ENCODE results near the gene ZSWIM8. TPM values are rescaled to one million over a fixed set of nuclear protein-coding genes. Genes with fewer than 3 reads are reported as not detected.

Gene ZSWIM8
- polyA plus RNA-seq, 4 donors = 44.5 to 465 (median 170) TPM

DNA sequence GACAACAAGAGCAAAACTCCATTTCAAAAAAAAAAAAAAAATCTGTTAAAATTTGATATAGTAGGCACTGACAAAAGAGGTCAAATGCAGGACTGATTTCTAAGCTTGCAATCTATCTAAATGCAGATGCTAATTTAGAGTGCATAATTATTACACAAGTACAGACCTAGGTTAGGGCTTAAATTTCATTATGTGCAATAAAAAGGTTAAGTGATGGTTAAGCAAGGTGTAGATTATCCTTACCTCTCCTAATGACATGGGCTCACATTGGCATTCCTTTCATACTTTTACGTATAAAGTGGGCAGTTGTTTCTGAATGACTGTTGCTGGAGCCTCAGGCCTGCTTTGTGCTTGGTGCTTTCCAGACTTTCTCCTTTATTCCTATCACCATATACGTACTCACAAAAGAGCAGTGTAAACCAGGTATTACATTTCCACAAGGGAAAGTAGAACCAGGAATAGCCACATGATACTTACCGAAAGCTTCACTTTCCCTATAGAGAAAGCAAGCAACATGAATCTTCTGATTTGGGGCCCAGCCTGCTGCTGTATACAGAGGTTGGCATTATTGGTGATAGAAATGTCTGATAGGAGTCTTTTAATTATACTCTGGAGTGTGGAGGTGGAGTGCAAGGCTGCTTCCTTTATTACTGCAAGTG is 5.7 kb upstream of the ZSWIM8 start:
- Histone ChIP-seq H3K9me3 (ENCODE audit: control insufficient read depth in 2 of 2, insufficient read depth in 1 of 2, low read depth in 1 of 2, low read length in 1 of 2) (no peaks in the 10 kb centered on the region), H3K36me3 (ENCODE audit: control insufficient read depth in 3 of 3, insufficient read depth in 2 of 3, low read depth in 1 of 3, low read length in 3 of 3) (peaks cover 0 to 22% (median 0%) of the 10 kb centered on the region in 3 donors), H3K4me3 (ENCODE audit: low read depth in 1 of 3, low read length in 3 of 3) (no peak overlapping the region), H3K4me1 (ENCODE audit: control insufficient read depth in 3 of 3, insufficient read depth in 2 of 3, low read depth in 1 of 3, low read length in 2 of 3) (peaks cover 3 to 19% (median 15%) of the 10 kb centered on the region in 3 donors), H3K27ac (ENCODE audit: low read depth in 1 of 3, low read length in 2 of 3) (no peak overlapping the region), H3K27me3 (ENCODE audit: control insufficient read depth in 3 of 3, insufficient read depth in 3 of 3, low read length in 3 of 3) (no peaks in the 10 kb centered on the region)
- DNase-seq (no peak), FAIRE-seq (no peak)
- 74 to 86% (median 77%) methylated on average over 3 of the region's 3 CpGs for WGBS, 3 donors

DNA sequence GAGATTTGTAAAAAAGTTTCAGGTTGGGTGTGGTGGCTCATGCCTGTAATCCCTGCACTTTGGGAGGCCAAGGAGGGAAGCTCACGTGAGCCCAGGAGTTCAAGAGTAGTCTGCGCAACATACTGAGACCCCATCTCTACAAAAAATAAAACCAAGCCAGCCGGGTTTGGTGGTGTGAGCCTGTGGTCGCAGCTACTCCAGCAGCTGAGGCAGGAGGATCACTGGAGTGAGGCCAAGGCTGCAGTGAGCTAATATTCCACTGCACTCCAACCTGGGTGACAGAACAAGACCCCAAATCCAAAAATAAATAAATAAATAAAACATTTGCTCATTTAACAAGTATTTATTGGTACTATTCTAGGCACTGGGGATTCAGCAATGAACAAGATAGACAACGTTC is 5.1 kb upstream of the ZSWIM8 start:
- Histone ChIP-seq H3K9me3 (ENCODE audit: control insufficient read depth in 2 of 2, insufficient read depth in 1 of 2, low read depth in 1 of 2, low read length in 1 of 2) (no peaks in the 10 kb centered on the region), H3K4me3 (ENCODE audit: low read depth in 1 of 3, low read length in 3 of 3) (no peak overlapping the region), H3K4me1 (ENCODE audit: control insufficient read depth in 3 of 3, insufficient read depth in 2 of 3, low read depth in 1 of 3, low read length in 2 of 3) (peaks cover 3 to 21% (median 15%) of the 10 kb centered on the region in 3 donors), H3K36me3 (ENCODE audit: control insufficient read depth in 3 of 3, insufficient read depth in 2 of 3, low read depth in 1 of 3, low read length in 3 of 3) (peaks cover 0 to 22% (median 0%) of the 10 kb centered on the region in 3 donors), H3K27me3 (ENCODE audit: control insufficient read depth in 3 of 3, insufficient read depth in 3 of 3, low read length in 3 of 3) (no peaks in the 10 kb centered on the region), H3K27ac (ENCODE audit: low read depth in 1 of 3, low read length in 2 of 3) (no peak overlapping the region)
- WGBS, 3 donors = 55 to 74% (median 59%) methylated on average over 5 of the region's 5 CpGs
- no peak for DNase-seq
- FAIRE-seq = no peak

DNA sequence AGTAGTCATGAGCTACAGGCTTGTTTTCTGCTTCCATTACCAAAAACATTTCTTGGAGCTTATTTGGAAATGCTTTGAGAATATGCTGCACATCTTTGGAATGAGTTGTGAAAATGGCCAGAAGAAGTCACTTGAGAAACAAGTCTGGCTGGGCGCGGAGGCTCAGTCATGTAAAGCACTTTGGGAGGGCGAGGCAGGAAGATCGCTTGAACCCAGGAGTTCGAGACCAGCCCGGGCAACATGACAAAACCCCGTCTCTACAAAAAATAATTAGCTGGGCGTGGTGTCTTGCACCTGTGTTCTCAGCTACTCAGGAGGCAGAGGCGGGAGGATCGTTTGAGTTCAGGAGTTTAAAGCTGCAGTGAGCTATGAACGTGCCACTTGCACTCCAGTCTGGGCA is 4.4 kb upstream of the ZSWIM8 start:
- peak in 1 of 2 donors; percentile 23 for DNase-seq
- 7 to 15% (median 13%) methylated on average over 11 of the region's 11 CpGs for WGBS, 3 donors

DNA sequence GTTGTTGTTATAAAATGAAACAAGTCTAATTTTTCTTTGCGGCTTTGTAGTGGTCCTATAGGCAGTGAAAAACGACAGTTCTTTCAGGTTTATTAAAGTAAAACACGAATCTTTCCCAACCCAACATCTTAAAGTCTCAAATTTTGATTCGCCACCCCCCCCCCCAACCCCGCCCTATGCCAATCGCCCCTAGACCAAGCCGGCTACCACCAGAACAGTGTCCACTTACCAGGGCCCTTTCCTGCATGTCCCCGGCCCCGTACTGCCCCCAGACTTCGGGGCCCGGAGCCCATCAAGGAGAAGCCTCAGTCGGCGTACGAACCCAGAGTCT is 3.9 kb upstream of the ZSWIM8 start:
- DNase-seq (no peak), FAIRE-seq (no peak)
- H3K27ac ChIP-seq (ENCODE audit: low read depth in 1 of 3, low read length in 2 of 3) = peak overlapping the region; percentile 84 to 91 (median 89)
- no peaks in the 10 kb centered on the region for H3K27me3 ChIP-seq (ENCODE audit: control insufficient read depth in 3 of 3, insufficient read depth in 3 of 3, low read length in 3 of 3)
- H3K4me3 ChIP-seq (ENCODE audit: low read depth in 1 of 3, low read length in 3 of 3) = peak overlapping the region; percentile 77 to 92 (median 89)
- H3K9me3 ChIP-seq (ENCODE audit: control insufficient read depth in 2 of 2, insufficient read depth in 1 of 2, low read depth in 1 of 2, low read length in 1 of 2) = no peaks in the 10 kb centered on the region
- WGBS, 3 donors = 1 to 2% (median 2%) methylated on average over 8 to 14 of the region's 14 CpGs
- peaks cover 2 to 21% (median 15%) of the 10 kb centered on the region in 3 donors for H3K4me1 ChIP-seq (ENCODE audit: control insufficient read depth in 3 of 3, insufficient read depth in 2 of 3, low read depth in 1 of 3, low read length in 2 of 3)
- H3K36me3 ChIP-seq (ENCODE audit: control insufficient read depth in 3 of 3, insufficient read depth in 2 of 3, low read depth in 1 of 3, low read length in 3 of 3) = peaks cover 0 to 18% (median 0%) of the 10 kb centered on the region in 3 donors

More for the DNA sequence above, 4.4 kb upstream of the ZSWIM8 start:
- Histone ChIP-seq H3K36me3 (ENCODE audit: control insufficient read depth in 3 of 3, insufficient read depth in 2 of 3, low read depth in 1 of 3, low read length in 3 of 3) (peaks cover 0 to 22% (median 0%) of the 10 kb centered on the region in 3 donors), H3K4me3 (ENCODE audit: low read depth in 1 of 3, low read length in 3 of 3) (peak overlapping the region in 2 of 3 donors; percentile 77 to 92), H3K4me1 (ENCODE audit: control insufficient read depth in 3 of 3, insufficient read depth in 2 of 3, low read depth in 1 of 3, low read length in 2 of 3) (peaks cover 2 to 21% (median 15%) of the 10 kb centered on the region in 3 donors), H3K9me3 (ENCODE audit: control insufficient read depth in 2 of 2, insufficient read depth in 1 of 2, low read depth in 1 of 2, low read length in 1 of 2) (no peaks in the 10 kb centered on the region), H3K27ac (ENCODE audit: low read depth in 1 of 3, low read length in 2 of 3) (peak overlapping the region in 1 of 3 donors; percentile 38), H3K27me3 (ENCODE audit: control insufficient read depth in 3 of 3, insufficient read depth in 3 of 3, low read length in 3 of 3) (no peaks in the 10 kb centered on the region)
- FAIRE-seq = no peak

DNA sequence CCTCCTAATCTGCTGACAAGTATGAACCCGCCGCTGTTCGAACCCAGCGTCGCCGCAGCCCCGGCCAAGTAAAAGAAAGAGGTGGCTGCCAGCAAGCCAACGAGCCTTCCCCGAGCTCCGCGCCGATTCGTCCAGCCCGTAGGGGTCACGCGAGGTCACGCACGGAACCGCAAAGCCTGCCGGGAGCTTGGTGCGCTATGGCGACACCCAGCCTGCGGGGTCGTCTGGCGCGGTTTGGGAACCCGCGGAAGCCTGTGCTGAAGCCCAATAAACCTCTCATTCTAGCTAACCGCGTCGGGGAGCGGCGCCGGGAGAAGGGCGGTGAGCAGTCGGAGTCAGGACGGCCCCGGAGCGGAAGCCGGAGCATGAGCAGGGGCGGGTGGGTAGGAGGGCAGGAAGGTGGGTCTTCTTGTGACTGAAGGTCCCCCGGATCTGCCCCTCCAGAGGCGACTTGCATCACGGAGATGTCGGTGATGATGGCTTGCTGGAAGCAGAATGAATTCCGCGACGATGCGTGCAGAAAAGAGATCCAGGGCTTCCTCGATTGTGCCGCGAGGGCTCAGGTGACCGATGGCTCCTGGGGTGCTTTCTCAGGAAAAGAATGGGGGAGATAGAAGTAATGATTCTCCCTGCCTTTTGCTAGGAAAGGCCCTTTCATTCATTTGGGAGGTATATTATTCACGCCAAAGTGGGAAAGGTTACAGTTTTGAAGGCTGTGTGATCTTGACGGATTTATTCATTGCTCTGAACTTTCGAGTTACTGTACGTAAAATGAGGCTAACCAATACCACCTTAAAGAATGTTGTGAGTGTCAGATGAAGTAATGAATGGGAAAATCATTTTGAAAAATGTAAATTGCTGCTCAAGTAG is 3.3 kb upstream of the ZSWIM8 start, which contains the start of gene CHCHD1:
TSS of gene CHCHD1 (plus strand) at position 170 of the 870 bp plus-strand sequence. CDS start at position 198, 28 bp downstream.
- Histone ChIP-seq H3K4me3 (ENCODE audit: low read depth in 1 of 3, low read length in 3 of 3) (peak within 1 kb of the TSS; percentile 77 to 92 (median 89)), H3K27me3 (ENCODE audit: control insufficient read depth in 3 of 3, insufficient read depth in 3 of 3, low read length in 3 of 3) (no peaks in the 10 kb centered on the region), H3K27ac (ENCODE audit: low read depth in 1 of 3, low read length in 2 of 3) (peak within 1 kb of the TSS; percentile 84 to 91 (median 89)), H3K4me1 (ENCODE audit: control insufficient read depth in 3 of 3, insufficient read depth in 2 of 3, low read depth in 1 of 3, low read length in 2 of 3) (peaks cover 2 to 25% (median 15%) of the 10 kb centered on the region in 3 donors), H3K9me3 (ENCODE audit: control insufficient read depth in 2 of 2, insufficient read depth in 1 of 2, low read depth in 1 of 2, low read length in 1 of 2) (no peaks in the 10 kb centered on the region), H3K36me3 (ENCODE audit: control insufficient read depth in 3 of 3, insufficient read depth in 2 of 3, low read depth in 1 of 3, low read length in 3 of 3) (peaks cover 0 to 18% (median 0%) of the 10 kb centered on the region in 3 donors)
- 0 to 1% (median 0%) methylated on average over 57 of the region's 57 CpGs for WGBS, 3 donors
- peak; percentile 87 to 95 for DNase-seq
- FAIRE-seq = no peak

DNA sequence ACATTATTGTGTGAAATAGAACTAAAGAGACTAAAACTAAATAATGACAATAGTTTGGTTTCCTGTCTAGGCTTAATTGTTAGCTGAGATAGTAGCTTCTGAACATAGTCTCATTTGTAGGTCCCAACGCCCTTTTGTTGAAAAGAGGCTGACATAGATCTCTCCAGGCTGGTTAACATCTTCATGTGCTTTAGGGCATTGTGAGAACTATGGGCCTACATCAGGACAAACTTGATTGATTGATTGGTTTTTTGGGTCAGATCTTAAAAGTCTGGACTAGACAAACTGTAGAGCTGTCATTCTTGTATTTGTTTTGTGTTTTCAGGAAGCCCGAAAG is 2.7 kb upstream of the ZSWIM8 start:
- H3K27me3 ChIP-seq (ENCODE audit: control insufficient read depth in 3 of 3, insufficient read depth in 3 of 3, low read length in 3 of 3) = no peaks in the 10 kb centered on the region
- no peaks in the 10 kb centered on the region for H3K9me3 ChIP-seq (ENCODE audit: control insufficient read depth in 2 of 2, insufficient read depth in 1 of 2, low read depth in 1 of 2, low read length in 1 of 2)
- no peak for FAIRE-seq
- H3K27ac ChIP-seq (ENCODE audit: low read depth in 1 of 3, low read length in 2 of 3) = no peak overlapping the region
- H3K4me1 ChIP-seq (ENCODE audit: control insufficient read depth in 3 of 3, insufficient read depth in 2 of 3, low read depth in 1 of 3, low read length in 2 of 3) = peaks cover 2 to 30% (median 15%) of the 10 kb centered on the region in 3 donors
- H3K36me3 ChIP-seq (ENCODE audit: control insufficient read depth in 3 of 3, insufficient read depth in 2 of 3, low read depth in 1 of 3, low read length in 3 of 3) = peaks cover 0 to 20% (median 0%) of the 10 kb centered on the region in 3 donors
- WGBS, 3 donors = 31 to 39% (median 36%) methylated on average over 2 of the region's 2 CpGs
- H3K4me3 ChIP-seq (ENCODE audit: low read depth in 1 of 3, low read length in 3 of 3) = peak overlapping the region in 2 of 3 donors; percentile 77 to 92
- DNase-seq = no peak

DNA sequence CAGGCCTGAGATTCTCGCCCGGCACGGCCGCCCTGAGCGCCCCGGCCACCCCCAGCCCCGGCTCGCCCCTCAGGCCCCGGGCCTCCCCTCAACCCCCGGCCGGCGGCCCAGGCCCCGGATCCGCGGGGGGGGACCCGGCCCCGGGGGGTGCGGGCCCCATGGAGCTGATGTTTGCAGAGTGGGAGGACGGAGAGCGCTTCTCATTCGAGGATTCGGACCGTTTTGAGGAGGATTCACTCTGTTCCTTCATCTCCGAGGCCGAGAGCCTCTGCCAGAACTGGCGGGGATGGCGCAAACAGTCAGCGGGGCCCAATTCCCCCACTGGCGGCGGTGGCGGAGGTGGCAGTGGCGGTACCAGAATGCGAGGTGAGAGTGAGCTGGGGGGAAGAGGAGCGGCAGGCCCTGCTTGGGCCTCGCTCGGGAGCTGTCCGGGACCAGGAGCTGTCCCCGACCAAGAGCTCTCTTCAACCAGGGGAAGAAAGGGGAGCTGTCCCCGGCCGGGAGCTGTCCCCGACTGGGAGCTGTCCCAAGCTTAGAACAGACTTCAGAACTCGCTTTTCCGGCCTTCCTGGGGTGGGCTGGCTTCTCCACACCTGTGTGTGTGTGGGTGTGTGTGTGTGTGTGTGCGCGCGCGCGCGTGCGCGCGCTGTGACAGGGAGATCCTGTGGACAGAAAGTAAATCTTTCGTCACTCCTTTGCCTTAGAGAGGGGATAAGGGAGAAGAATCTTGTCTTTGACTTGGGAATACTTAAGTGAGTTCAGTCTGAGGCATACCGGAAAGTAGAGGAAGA is 510 bp downstream of the ZSWIM8 start:
- no peaks in the 10 kb centered on the region for H3K9me3 ChIP-seq (ENCODE audit: control insufficient read depth in 2 of 2, insufficient read depth in 1 of 2, low read depth in 1 of 2, low read length in 1 of 2)
- peak overlapping the region; percentile 81 to 90 (median 87) for H3K4me3 ChIP-seq (ENCODE audit: low read depth in 1 of 3, low read length in 3 of 3)
- peak overlapping the region; percentile 86 to 89 (median 87) for H3K27ac ChIP-seq (ENCODE audit: low read depth in 1 of 3, low read length in 2 of 3)
- H3K4me1 ChIP-seq (ENCODE audit: control insufficient read depth in 3 of 3, insufficient read depth in 2 of 3, low read depth in 1 of 3, low read length in 2 of 3) = peaks cover 2 to 23% (median 15%) of the 10 kb centered on the region in 3 donors
- DNase-seq (peak; percentile 36 to 71), FAIRE-seq (no peak)
- peaks cover 8 to 37% (median 11%) of the 10 kb centered on the region in 3 donors for H3K36me3 ChIP-seq (ENCODE audit: control insufficient read depth in 3 of 3, insufficient read depth in 2 of 3, low read depth in 1 of 3, low read length in 3 of 3)
- H3K27me3 ChIP-seq (ENCODE audit: control insufficient read depth in 3 of 3, insufficient read depth in 3 of 3, low read length in 3 of 3) = no peaks in the 10 kb centered on the region
- 0 to 1% (median 0%) methylated on average over 49 to 54 of the region's 54 CpGs for WGBS, 3 donors

DNA sequence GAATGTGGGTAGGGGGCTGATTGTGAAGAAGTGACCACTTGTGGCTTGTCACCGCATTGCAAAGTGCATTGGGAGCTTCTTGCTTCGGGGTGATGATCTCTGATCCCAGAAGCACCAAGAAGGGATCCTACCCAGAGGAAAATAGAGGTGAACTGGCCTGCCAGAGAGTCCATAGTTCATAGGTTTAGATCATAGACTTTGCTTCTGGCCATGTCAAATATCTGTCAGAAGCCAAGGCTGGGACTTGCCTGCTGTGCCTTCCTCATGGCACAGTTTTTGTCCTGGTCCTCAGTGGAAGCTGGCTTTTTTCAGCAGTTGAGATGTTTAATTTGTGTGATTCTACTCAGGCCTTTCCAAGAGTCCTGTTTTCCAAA is 1.1 kb downstream of the ZSWIM8 start:
- Histone ChIP-seq H3K4me1 (ENCODE audit: control insufficient read depth in 3 of 3, insufficient read depth in 2 of 3, low read depth in 1 of 3, low read length in 2 of 3) (peaks cover 2 to 20% (median 11%) of the 10 kb centered on the region in 3 donors), H3K9me3 (ENCODE audit: control insufficient read depth in 2 of 2, insufficient read depth in 1 of 2, low read depth in 1 of 2, low read length in 1 of 2) (no peaks in the 10 kb centered on the region), H3K36me3 (ENCODE audit: control insufficient read depth in 3 of 3, insufficient read depth in 2 of 3, low read depth in 1 of 3, low read length in 3 of 3) (peaks cover 12 to 42% (median 16%) of the 10 kb centered on the region in 3 donors), H3K27ac (ENCODE audit: low read depth in 1 of 3, low read length in 2 of 3) (peak overlapping the region; percentile 86 to 89 (median 87)), H3K27me3 (ENCODE audit: control insufficient read depth in 3 of 3, insufficient read depth in 3 of 3, low read length in 3 of 3) (no peaks in the 10 kb centered on the region), H3K4me3 (ENCODE audit: low read depth in 1 of 3, low read length in 3 of 3) (peak overlapping the region; percentile 81 to 90 (median 87))
- FAIRE-seq (no peak), DNase-seq (peak in 1 of 2 donors; percentile 77)
- 4 to 8% (median 4%) methylated on average over 2 of the region's 2 CpGs for WGBS, 3 donors

All from small intestine (tissue), 7 donors.